Vagina (tissue), 2 donors: ENCODE results near the gene AACS. TPM values are rescaled to one million over a fixed set of nuclear protein-coding genes. Genes with fewer than 3 reads are reported as not detected.
"Not testable (repeated sequence)": the region's sequence is repeated elsewhere in the genome, so short reads cannot be mapped to it uniquely, and the experiment has no call there.

ENCODE experiments used
- DNase-seq, 2 donors: peaks; one replicate each; pipeline ENCODE4 v3.0.0-alpha.2; 2017; ENCODE audit errors: extremely low spot score in 2 of 2
- H3K27ac ChIP-seq: fragments of 200-600 bp; sonication (generic); one replicate; pipeline ENCODE4 v1.5.1; 2019
- H3K27me3 ChIP-seq: fragments of 200-600 bp; sonication (generic); one replicate; pipeline ENCODE4 v1.5.1; 2019
- H3K36me3 ChIP-seq, 2 donors: fragments of 200-600 bp; sonication (generic); one replicate each; pipeline ENCODE4 v1.5.1; 2017 to 2019
- H3K4me1 ChIP-seq: fragments of 200-600 bp; sonication (generic); one replicate; pipeline ENCODE4 v1.5.1; 2019
- H3K4me3 ChIP-seq, 2 donors: fragments of 200-600 bp; sonication (generic); 1 replicate in 1 of 2; 2 replicates in 1 of 2; pipeline ENCODE4 v1.5.1; 2016 to 2019
- H3K9me3 ChIP-seq: fragments of 200-600 bp; sonication (generic); one replicate; pipeline ENCODE4 v1.5.1; 2019
- CTCF ChIP-seq, 3 experiments: fragments of 450-650 bp in 2 of 3; fragments of 200-600 bp in 1 of 3; sonication (generic) in 1 of 3; IDR thresholded peaks; one replicate each; pipeline ENCODE4 v1.5.1; 2017 to 2019; ENCODE audit warnings: antibody characterized with exemption in 3 of 3, mild to moderate bottlenecking in 2 of 3, moderate library complexity in 2 of 3
- POLR2A ChIP-seq, 2 donors: fragments of 450-650 bp; IDR thresholded peaks; one replicate each; pipeline ENCODE4 v1.6.1; 2017; ENCODE audit warnings: antibody characterized with exemption in 2 of 2, mild to moderate bottlenecking in 2 of 2, moderate library complexity in 2 of 2
- POLR2AphosphoS5 ChIP-seq, 2 donors: sonication (generic); formaldehyde crosslinking; IDR thresholded peaks; one replicate each; pipeline ENCODE4 v1.9.0; 2017; ENCODE audit warnings: antibody characterized with exemption in 2 of 2, mild to moderate bottlenecking in 2 of 2, low read depth in 1 of 2; ENCODE audit not compliant: insufficient read depth in 1 of 2
- intact Hi-C: fragments of 100-400 bp; cut with DNase I; formaldehyde crosslinking; loops from one replicate; pipeline ENCODE4 v1.15.1; 2023
- total RNA-seq: library from RNA; depleted of rRNA; stranded (reverse); fragments of >200 nt; gene quantifications from one replicate; pipeline ENCODE4 v1.2.3, GENCODE V29; 2016

Gene AACS
- total RNA-seq, 1 donor from 2014 or later = 22.3 TPM

- Histone ChIP-seq H3K36me3 (no peaks in the 10 kb centered on the region), H3K9me3 (no peaks in the 10 kb centered on the region), H3K4me3 (no peak overlapping the region), H3K4me1 (peaks cover 13% of the 10 kb centered on the region), H3K27ac (no peak overlapping the region), H3K27me3 (no peaks in the 10 kb centered on the region)
- no peak for DNase-seq
- intact Hi-C loops = no loop called here
- no peak for TF ChIP-seq POLR2A (IDR thresholded peaks at IDR 0.05)
- no peak for TF ChIP-seq CTCF (IDR thresholded peaks at IDR 0.05)
- TF ChIP-seq POLR2AphosphoS5 (IDR thresholded peaks at IDR 0.05; ENCODE audit: insufficient read depth in 1 of 2, low read depth in 1 of 2) = no peak
Measured at GRCh38 chr12:125071456-125071855, 6.2 kb downstream of the AACS start.

- Histone ChIP-seq H3K27me3 (no peaks in the 10 kb centered on the region), H3K4me3 (no peak overlapping the region), H3K9me3 (no peaks in the 10 kb centered on the region), H3K4me1 (peaks cover 6% of the 10 kb centered on the region), H3K27ac (no peak overlapping the region), H3K36me3 (peaks cover 0 to 7% of the 10 kb centered on the region in 2 donors)
- TF ChIP-seq POLR2A (IDR thresholded peaks at IDR 0.05) (no peak), POLR2AphosphoS5 (IDR thresholded peaks at IDR 0.05; ENCODE audit: insufficient read depth in 1 of 2, low read depth in 1 of 2) (no peak), CTCF (IDR thresholded peaks at IDR 0.05) (no peak)
- DNase-seq = no peak
- intact Hi-C loops = no loop called here
Measured at GRCh38 chr12:125072496-125072895, 7.3 kb downstream of the AACS start.

- DNase-seq, H3K4me1 ChIP-seq, H3K9me3 ChIP-seq, H3K27ac ChIP-seq, intact Hi-C loops, H3K27me3 ChIP-seq, H3K4me3 ChIP-seq: not testable (repeated sequence)
- H3K36me3 ChIP-seq = peaks cover 0 to 17% of the 10 kb centered on the region in 2 donors
Measured at GRCh38 chr12:125074294-125074693, 9.1 kb downstream of the AACS start.

- intact Hi-C loops = no loop called here
- H3K27ac ChIP-seq = no peak overlapping the region
- peaks cover 0 to 17% of the 10 kb centered on the region in 2 donors for H3K36me3 ChIP-seq
- no peaks in the 10 kb centered on the region for H3K27me3 ChIP-seq
- peaks cover 19% of the 10 kb centered on the region for H3K4me1 ChIP-seq
- no peaks in the 10 kb centered on the region for H3K9me3 ChIP-seq
- DNase-seq = no peak
- H3K4me3 ChIP-seq = no peak overlapping the region
- TF ChIP-seq CTCF (IDR thresholded peaks at IDR 0.05) (no peak), POLR2AphosphoS5 (IDR thresholded peaks at IDR 0.05; ENCODE audit: insufficient read depth in 1 of 2, low read depth in 1 of 2) (no peak), POLR2A (IDR thresholded peaks at IDR 0.05) (no peak)
Measured at GRCh38 chr12:125076103-125076502, 10.9 kb downstream of the AACS start.

GRCh38 chr12:125079084-125079483 lies 13.8 kb downstream of the AACS start:
- H3K4me1 ChIP-seq = peaks cover 21% of the 10 kb centered on the region
- intact Hi-C loops = no loop called here
- H3K36me3 ChIP-seq = peaks cover 0 to 17% of the 10 kb centered on the region in 2 donors
- H3K27ac ChIP-seq = peak overlapping the region; percentile 82
- H3K27me3 ChIP-seq = no peaks in the 10 kb centered on the region
- H3K4me3 ChIP-seq = no peak overlapping the region
- H3K9me3 ChIP-seq = no peaks in the 10 kb centered on the region
- no peak for TF ChIP-seq POLR2A (IDR thresholded peaks at IDR 0.05)
- TF ChIP-seq CTCF (IDR thresholded peaks at IDR 0.05) = no peak
- TF ChIP-seq POLR2AphosphoS5 (IDR thresholded peaks at IDR 0.05; ENCODE audit: insufficient read depth in 1 of 2, low read depth in 1 of 2) = no peak
- DNase-seq = no peak
